Measurements from ENCODE around the gene SLC38A3.
"Not testable (repeated sequence)": the region's sequence is repeated elsewhere in the genome, so short reads cannot be mapped to it uniquely, and the experiment has no call there.

The SLC38A3 gene

DNA sequence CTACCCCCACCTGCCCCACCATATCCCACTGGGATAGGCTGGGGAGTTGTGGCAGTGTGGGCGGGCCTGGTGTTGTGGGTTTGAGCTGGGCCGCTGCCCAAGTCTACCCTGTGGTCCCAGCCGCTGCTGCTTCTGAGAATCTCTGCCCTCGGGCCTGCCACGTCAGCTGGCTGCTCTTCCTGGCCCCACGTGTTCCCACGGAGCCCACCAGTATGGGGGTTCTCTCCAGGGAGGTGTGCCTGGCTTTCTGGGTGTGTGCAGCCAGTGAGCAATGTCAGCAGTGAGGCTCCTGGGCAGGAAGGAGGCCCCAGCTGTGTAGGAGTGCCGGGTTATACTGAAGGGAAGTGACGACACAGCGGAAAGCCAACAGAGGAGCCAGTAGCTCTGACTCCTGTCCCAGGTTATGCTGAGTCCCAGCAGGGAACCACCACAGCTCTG, 41.5 kb downstream of the SLC38A3 start:
- DNase-seq (ENCODE audit: low spot score) (no peak), FAIRE-seq (no peak)

DNA sequence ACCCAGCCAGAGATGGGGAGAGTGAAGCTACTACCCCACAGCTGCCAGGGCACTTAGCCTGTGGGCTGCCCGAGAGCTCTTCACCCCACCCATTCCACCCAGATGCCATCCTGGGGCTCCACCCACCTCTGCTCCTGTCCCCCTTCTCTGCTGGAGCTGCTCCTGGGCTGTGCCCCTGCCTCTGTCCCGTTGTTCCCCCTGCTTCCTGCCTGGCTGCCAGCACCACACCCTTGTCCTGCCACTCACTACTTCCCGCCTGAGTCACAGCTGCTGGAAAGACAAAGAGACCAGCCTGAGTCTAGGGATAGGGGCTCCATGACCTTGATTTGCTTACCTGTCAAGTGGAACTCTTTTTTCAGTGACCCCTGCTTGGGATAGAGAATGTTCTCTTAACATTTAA, 43.3 kb downstream of the SLC38A3 start:
- DNase-seq (ENCODE audit: low spot score) (no peak), FAIRE-seq (no peak)

DNA sequence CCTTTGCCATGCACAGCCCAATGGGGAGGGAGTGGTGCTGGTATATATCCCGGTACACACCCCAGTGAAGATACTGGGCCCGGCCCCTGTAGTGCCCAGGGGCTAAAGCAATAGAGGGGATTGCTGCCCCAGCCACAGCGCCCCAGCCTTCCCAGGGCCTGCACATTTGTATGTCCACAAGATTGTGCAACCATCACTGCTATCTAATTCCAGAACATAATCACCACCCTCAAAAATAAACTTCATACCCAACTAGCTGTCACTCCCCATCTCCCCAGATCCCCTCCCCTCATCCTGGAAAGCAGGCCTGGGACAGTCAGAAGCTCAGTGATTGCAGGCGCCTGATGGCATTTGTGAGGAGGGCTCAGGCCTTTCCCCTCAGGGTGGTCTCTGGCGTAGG, 44.4 kb downstream of the SLC38A3 start:
- DNase-seq (ENCODE audit: low spot score): no peak

DNA sequence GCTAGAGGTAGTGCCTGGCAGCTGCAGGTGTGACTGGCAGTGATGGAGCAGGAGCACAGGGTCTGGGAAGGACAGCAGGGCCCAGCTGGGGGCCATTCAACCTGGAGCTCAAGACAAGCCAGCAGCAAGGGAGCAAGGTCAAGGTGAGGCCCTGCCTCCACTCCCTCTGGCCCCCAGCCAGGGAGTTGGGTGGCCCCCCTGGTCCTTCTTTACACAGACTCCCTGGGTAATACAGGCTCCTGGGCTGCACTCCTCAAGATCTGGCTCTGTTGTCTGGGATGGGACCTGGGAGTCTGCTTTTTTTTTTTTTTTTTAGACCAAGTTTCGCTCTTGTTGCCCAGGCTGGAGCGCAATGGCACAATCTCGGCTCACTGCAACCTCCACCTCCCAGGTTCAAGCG, 45.4 kb downstream of the SLC38A3 start:
- DNase-seq (ENCODE audit: low spot score) (no peak), FAIRE-seq (no peak)

More for the DNA sequence above, 44.4 kb downstream of the SLC38A3 start:
- FAIRE-seq: no peak

DNA sequence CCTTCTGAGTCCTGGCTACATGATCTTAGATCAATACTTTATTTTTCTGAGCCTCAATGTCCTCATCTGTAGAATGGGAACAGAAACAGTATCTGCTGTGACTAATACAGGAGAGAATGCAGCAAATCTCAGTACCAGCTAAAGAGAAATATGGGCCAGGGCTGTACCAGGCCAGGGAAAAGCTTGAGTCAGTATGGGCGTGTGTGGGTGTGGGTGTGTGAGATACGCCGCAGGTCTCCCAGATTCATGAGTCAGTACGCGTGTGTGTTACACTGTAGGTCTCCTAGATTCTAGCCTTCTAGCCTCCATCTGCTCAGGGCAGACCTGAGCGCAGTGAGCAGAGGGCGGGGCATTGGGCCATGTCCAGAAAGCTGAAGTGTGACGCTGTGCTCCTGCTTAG, 46.1 kb downstream of the SLC38A3 start:
- FAIRE-seq (peak; percentile 58), DNase-seq (ENCODE audit: low spot score) (peak; percentile 52)

DNA sequence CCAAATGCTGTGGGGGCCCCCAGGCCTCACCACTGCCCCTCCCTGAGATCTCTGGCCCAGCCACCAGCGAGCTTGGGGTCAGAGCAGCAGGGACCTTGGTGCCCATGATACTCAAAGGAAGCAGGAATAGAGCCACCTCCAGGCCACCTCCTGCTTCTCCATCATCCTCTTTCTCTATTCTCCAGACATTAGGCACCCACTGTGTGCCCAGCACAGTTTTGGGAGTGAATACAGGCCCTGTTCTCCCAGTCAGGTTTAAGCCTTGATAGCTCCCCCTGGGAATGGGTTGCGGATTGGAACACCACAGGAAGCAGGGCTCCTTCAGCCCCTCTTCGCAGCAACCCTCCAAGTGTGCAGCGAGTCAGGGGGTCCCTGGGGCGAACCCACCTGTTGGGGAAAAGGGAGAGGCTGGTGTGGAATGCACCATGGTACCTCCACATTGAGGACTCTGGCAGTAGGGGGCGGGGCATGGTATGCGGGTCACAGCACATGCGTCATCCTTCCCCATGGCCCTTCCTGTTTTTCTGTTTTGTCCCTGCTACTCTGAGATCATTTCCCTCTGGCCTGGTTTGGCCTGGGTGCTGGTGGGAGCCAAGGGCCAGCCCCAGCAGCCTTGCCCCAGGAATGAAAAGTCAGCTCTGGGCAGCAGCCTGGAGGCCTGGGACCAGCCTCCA, 49.6 kb downstream of the SLC38A3 start:
- FAIRE-seq: no peak
- no peak for DNase-seq (ENCODE audit: low spot score)

DNA sequence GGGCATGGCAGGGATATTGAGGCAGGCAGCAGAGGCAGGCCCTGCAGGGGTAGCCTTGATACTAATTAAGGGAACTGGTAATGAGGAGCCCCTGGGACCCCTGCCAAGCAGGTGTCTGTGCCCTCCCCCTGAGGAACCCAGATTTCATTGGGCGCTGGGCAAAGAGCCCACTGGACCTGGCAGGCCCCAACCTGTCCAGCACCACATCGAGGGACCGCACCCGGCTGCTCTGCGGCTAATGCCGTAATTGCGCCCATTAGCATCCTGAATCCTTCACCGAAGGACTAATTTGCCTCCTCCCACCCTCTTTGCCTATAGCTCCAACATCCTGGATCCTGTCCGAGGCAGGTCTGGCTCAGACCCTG, 50.2 kb downstream of the SLC38A3 start:
- FAIRE-seq: no peak
- DNase-seq (ENCODE audit: low spot score): no peak

DNA sequence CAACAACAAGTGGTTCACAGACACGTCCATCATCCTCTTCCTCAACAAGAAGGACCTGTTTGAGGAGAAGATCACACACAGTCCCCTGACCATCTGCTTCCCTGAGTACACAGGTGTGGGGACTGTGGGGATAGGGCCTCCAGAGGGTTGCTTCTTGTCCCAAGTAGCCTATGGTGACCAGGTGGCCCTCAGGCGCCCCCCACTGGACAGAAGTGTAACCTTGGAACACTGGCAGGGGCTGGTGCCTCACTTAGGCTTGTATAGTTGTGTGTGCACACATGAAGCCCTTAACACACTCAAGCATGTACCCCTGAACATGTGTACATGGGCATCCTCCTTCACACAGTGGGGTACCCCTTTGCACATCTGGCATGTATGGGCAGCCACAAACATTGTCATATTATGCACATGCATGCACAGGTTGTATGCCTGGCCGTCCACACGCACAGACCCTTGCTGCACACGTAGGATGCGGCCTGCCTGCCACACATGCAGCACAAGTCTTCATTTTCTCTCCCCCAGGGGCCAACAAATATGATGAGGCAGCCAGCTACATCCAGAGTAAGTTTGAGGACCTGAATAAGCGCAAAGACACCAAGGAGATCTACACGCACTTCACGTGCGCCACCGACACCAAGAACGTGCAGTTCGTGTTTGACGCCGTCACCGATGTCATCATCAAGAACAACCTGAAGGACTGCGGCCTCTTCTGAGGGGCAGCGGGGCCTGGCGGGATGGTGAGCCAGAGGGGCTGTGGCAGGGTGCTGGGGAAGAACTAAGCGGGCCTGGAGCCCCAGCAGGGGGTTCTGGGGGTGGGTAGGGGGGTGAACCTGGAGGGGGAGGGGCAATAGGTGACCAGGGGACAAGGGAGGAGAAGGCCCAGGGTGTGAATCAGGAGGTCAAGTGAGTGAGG, 52.2 kb downstream of the SLC38A3 start:
- DNase-seq (ENCODE audit: low spot score): no peak
- peak; percentile 92 for FAIRE-seq

DNA sequence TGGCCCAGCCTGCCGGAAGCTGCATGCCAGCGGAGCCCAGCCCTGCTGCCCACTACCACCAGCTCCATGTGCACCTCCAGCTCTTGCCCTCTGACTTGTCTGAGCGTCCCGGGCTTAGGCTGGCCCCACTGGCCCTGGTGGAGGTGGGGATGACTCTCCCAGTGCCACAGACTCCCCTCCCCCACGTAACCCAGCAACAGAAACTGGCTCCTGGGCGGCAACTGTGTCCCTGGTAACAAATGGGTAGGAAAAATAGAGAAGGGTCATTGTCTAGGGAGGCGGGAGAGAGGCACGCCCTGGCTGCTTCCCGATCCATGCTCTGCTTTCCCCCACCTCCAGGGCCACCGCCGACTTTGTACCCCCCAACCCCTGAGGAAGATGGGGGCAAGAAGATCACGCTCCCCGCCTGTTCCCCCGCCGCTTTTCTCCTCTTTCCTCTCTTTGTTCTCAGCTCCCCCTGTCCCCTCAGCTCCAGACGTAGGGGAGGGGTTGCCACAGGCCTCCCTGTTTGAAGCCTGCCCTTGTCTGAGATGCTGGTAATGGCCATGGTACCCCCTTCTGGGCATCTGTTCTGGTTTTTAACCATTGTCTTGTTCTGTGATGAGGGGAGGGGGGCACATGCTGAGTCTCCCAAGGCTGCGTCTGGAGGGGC, 53.1 kb downstream of the SLC38A3 start:
- DNase-seq (ENCODE audit: low spot score) (no peak), FAIRE-seq (no peak)

DNA sequence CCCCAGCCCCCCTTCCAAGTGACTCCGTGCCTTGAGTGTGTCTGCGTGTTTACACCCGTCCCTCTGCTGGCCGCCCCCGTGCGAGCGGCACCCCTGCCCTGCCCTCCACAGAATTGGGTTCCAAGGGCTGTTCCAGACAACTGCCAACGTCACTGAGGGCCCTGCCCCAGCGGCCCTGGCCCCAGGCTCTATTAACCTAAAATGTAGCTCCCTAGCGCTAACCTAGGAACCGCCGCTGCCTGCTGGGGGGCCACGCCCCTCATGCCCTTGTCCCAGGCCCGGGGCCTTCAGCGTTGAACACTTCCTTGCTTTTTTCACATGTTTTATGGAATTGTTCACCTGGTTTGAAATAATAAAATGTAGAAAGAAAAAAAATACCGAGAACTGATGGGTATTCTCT, 53.9 kb downstream of the SLC38A3 start:
- DNase-seq (ENCODE audit: low spot score): no peak
- no peak for FAIRE-seq

DNA sequence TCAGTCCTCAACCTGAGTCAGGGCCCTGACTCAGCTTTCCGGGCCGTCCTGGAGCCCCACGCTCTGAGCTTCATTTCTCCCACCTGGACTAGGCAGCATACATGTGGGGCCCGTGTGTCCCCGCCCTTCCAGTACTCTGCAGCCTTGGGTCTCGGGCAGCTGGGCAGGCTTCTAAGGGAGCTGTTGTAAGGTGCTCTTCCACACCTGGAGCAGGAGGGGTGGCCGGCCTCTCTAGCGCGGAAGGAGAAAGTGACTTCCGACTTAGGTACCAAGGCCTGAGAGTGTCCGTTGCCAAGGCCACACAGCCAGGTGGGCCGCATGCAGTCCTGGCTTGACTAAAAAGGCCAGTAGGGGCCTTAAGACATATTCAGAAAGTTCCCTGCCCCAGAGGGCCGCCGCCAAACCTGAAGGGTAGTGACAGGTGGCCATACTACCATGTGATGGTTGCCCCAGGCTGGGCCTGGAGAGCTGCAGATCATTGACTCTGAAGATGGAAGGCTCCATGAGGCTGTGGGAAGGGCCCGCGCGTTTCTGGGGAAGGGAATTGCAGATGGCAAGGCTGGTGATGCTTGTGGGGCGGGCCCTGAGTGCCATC, 54.5 kb downstream of the SLC38A3 start:
- FAIRE-seq: no peak
- no peak for DNase-seq (ENCODE audit: low spot score)

DNA sequence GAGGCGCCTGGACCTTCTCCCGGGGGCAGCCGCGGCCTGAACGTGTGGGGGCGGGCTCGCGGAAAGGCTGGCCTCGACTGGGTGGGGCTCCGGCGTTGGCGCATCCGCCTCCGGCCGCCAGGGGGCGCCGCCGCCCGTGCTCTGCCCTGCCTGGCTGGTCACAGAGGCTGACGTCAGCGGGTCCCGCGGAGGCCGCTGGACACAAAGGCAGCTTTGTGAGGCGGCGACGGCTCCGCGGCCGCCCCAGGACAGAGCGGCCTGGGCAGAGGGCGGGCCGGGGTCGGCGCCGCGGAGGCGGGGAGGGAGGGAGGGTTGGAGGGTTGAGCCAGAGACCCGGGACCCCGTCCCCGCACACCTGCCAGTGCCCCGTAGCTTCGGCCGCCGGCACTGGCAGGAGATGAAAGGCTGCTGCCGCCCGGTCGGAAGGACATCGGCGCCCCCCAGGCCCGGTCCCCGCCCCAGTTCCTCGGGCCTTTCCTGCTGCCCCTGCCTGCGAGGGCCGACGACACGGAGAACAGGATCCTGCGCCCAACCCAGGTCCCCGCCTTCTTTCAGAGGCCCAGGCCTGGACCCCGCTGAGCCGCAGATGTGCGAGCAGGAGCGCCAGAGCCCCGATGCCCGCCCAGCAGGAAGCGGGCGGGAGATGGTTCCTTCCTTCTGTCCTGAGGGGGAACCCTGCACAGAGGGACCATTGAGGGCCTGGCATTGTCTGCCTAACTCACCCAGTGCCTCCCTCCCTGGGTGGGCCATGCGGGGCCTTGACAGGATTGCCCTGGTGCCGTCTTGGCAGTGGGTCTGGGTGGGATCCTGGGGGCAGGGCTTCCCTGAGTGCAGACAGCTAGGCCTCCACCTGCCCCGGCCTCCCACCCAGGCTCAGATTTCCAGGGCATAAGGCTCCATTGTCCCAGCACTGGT, 55.2 kb downstream of the SLC38A3 start:
- peak; percentile 95 for DNase-seq (ENCODE audit: low spot score)
- peak; percentile 98 for FAIRE-seq

DNA sequence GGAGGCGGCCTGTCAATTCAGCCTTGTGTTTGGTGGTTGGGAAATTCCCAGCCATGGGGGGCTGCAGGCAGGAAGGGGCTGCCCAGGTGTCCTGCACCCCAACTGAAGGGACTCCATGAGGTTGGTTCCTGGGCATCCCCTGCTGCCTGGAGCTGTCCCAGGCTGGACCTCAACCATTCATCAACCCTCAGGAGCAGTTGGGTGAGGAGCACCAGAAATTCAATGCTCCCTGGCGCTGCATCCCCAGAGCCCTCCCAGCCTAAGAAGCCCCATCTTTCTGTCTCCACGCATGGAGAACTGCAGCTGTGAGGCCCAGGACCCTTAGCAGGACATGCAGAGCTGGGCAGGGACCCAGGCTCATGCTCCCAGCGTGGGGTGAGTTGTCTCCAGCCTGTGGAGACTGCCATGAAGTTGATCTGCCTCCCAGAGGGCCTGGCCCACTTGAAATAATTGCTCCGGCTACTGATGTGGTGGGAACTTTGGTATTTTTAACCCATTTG, 55.9 kb downstream of the SLC38A3 start:
- FAIRE-seq (no peak), DNase-seq (ENCODE audit: low spot score) (no peak)

DNA sequence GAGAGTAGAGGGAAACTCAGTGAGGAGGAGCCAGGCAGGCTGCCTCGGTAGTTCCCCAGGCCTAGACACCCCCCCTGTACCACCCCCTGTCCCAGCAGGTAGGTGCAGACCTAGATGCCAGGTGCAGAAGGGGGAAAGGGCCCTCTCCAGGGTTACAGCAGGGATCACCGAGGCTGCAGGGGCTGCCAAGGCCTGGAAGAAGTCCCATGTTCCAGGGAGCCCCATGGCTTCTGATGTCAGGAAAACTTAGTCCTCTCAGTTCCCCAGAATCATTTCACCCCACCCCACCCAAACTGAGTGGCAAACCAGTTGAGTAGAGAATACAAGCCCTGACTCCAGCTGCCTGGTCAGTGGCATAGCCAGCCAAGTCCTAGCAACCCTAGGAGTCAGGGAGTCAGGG, 56.4 kb downstream of the SLC38A3 start:
- DNase-seq (ENCODE audit: low spot score) (no peak), FAIRE-seq (no peak)

DNA sequence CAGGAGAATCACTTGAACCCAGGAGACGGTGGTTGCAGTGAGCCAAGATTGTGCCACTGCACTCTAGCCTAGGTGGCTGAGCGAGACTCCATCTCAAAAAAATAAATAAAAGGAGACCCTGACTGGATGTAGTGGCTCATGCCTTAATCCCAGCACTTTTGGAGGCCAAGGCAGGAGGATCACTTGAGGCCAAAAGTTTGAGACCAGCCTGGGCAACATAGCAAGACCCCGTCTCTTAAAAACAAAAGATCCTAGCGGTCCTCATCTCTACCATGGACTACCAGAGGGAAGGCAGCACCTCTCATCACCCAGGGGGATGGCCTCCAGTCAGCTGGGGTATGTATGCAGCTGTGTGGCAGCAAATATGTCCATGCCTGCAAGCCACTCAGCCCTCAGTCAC, 57.1 kb downstream of the SLC38A3 start:
- FAIRE-seq; DNase-seq (ENCODE audit: low spot score): not testable (repeated sequence)

DNA sequence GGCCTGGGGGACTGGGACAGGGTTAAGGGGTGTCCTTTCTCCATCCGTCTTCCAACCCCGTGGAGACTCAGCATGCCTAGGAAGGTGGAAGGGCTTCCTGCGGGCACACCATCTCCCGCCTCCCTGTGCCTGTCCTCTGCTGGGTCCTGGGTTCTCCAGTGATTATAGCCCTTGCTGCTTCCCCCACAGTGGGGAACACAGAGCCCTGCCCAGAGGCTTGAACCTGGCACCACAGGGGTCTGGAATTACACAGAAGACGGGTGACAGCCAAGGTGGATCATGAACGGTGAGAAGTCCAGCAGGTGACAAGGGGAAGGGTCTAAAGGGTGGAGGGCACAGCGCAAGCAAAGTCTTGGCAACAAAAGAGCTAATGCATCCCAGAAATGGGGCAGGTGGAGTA, 57.7 kb downstream of the SLC38A3 start:
- no peak for FAIRE-seq
- DNase-seq (ENCODE audit: low spot score): no peak

DNA sequence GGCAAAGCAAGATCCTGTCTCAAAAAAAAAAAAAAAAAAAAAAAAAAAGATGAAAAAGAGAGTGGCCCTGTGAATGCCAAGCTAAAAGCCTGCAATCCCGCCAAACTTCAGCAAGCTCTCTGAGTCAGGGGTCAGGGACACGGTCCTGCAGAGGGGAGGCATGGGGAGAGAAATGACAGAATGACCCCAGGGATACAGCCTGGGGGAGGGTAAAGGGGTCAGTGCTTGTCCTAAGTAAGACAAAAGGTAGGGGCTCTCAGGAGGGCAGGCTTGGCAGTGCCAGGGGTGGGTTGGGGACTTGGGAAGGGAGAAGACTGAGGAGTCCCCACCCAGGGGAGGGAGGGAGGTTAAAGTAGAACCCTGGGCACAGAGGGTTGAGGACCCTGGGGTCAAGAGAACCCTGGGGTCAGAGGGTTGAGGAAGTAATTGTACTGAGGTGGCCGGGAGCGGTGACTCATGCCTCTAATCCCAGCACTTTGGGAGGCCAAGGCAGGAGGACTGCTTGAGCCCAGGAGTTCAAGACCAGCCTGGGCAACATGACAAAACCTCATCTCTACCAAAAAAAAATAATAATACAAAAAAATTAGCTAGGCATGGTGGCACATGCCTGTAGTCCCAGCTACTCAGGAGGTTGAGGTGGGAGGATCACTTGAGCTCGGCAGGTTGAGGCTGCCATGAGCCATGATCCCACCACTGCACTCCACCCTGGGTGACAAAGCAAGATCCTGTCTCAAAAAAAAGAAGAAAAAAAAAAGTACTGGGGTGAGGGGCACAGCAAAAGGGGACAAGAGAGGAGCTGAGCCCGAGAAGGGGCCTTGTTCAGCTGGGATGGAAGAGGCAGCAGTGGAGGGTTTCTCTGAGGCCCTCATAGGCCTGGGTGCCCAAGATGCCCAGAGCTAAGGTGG, 58.7 kb downstream of the SLC38A3 start:
- DNase-seq (ENCODE audit: low spot score): no peak
- FAIRE-seq: no peak

DNA sequence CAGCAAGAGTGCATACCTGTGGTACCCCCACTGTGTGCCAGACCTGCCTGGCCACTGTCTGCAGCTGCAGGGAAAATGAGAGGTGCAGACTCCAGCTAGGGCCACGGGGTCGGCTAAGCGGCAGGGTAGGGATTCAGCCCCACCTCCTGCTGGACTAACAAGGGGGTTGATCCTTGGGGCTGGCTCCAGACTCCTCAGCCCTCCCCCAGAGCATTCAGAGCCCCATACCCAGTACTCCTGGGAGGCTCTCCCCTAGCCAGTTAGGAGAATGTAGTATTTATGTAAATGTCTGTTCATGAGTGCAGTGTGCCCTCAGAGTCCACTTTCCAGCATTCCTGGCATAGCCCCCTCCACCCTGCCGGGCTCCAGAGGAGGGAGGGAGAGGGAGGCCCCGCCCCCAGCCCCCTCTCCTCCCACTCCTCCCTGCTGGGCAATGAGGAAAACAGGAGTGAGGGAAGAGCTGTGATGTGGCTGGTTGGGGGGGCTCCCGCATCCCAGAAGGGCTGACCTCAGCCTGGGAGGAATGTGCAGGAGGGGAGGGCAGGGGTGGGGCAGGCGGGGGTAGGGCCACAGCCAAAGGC, 59.4 kb downstream of the SLC38A3 start:
- peak; percentile 96 for DNase-seq (ENCODE audit: low spot score)

DNA sequence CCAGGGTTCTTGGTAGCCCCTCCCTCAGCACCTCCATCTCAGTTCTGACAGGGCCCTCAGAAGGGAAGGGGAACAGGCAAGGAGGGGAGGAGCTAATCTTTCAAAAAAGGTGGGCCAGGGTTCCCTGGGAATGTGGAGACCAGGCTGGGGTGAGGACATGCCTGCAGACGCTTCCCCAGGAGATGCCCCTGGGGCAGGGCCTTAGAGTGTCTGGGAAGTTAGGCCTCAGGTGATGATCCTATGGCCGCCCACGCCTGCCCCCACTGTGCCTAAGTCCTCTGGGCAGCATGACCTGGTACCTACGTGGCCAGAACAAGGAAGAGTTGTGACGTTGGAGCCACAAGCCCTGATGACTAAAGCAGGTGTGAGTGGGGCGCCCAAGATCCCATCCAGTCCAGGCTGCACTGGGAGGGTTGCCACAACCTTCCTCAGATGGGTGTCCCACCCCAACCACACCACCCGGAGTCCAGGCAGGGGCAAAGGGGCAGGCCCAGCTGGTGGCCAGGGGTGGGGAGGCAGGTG, 60.0 kb downstream of the SLC38A3 start:
- no peak for DNase-seq (ENCODE audit: low spot score)

More for the DNA sequence above, 59.4 kb downstream of the SLC38A3 start:
- peak; percentile 67 for FAIRE-seq

More for the DNA sequence above, 60.0 kb downstream of the SLC38A3 start:
- FAIRE-seq: peak; percentile 83
